Measurements from ENCODE around the gene CRMP1.

Gene CRMP1

GRCh38 chr4:5824635-5825034 lies 68.3 kb downstream of the CRMP1 start:
- Histone ChIP-seq H3K36me3 (peaks cover 5 to 75% (median 63%) of the 10 kb centered on the region in 11 experiments; a peak in 21 of 22 replicates), H4K20me1 (peaks cover 4 to 84% (median 35%) of the 10 kb centered on the region in 11 experiments; a peak in 18 of 22 replicates), H3K27me3 (peaks cover 0 to 13% (median 0%) of the 10 kb centered on the region in 11 experiments; a peak in 4 of 22 replicates), H3K9ac (no peak overlapping the region), H3K27ac (no peak overlapping the region), H3K4me2 (peak overlapping the region; percentile 15 to 97 (median 88); a peak in 19 of 22 replicates), H3K9me3 (replicated peaks in 1 of 11) (no peaks in the 10 kb centered on the region), H3K4me3 (no peak overlapping the region), H3K4me1 (peaks cover 44 to 82% (median 75%) of the 10 kb centered on the region in 10 experiments)
- no peak for TF ChIP-seq Cebpa-rat (IDR thresholded peaks at IDR 0.05)

DNA sequence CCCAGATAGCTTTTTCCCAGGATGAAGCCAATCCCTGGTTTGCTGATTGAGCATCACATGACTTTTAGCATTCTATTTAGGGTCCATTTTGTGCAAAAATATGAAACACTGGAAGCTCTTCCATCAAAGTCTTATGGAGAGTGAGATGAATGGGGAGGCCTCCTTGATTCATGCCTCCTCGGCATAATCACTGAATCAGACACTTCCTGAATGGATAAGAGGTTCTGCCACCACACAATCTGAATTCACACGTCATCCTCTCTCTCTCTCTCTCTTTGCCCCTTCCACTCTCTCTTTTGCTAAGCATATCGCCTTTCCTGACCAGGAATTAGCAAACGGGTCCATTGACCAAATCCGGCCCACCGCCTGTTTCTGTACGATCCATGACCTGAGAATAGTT lies 68.7 kb downstream of the CRMP1 start:
- Histone ChIP-seq H3K4me2 (peak overlapping the region; percentile 15 to 97 (median 67); a peak in 19 of 22 replicates), H3K4me3 (no peak overlapping the region), H3K9me3 (replicated peaks in 1 of 11) (no peaks in the 10 kb centered on the region), H3K27me3 (peaks cover 0 to 13% (median 0%) of the 10 kb centered on the region in 11 experiments; a peak in 3 of 22 replicates), H3K4me1 (peaks cover 44 to 78% (median 75%) of the 10 kb centered on the region in 10 experiments), H3K9ac (no peak overlapping the region), H3K36me3 (peaks cover 5 to 79% (median 66%) of the 10 kb centered on the region in 11 experiments; a peak in 21 of 22 replicates), H4K20me1 (peaks cover 4 to 84% (median 35%) of the 10 kb centered on the region in 11 experiments; a peak in 18 of 22 replicates), H3K27ac (no peak overlapping the region)
- TF ChIP-seq Cebpa-rat (IDR thresholded peaks at IDR 0.05) = no peak

DNA sequence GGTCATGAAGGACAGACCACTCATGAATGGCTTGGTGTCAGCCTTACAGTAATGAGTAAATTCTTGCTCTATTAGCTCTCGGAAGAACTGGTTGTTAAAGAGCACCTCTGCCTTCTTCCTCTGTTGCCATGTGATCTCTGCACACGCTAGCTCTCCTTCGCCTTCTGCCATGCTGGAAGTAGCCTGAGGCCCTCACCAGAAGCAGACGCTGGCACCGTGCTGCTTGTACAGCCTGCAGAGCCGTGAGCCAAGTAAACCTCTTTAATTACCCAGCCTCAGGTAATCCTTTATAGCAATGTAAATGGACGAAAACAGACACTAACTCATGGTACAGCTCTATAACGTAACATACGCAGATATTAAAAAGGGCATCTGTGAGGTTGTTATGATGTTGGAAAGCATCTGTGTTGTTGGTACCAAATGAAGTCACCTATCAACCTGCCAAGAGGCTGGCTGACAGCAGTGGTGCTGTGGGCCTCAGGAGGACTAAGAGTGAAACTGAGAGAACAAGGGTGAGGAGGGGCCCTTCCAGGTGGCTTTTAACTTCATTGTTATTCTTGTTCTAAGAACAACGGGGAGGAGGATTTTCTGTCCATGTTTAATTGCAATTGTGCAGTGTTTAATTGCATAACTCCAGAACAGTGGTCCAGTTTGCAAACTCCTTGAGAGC lies 69.2 kb downstream of the CRMP1 start:
- H3K4me2 ChIP-seq = peak overlapping the region; percentile 15 to 97 (median 67); a peak in 19 of 22 replicates
- H3K27ac ChIP-seq = peak overlapping the region in 1 of 11 experiments; percentile 18; a peak in 1 of 22 replicates
- peaks cover 44 to 72% (median 70%) of the 10 kb centered on the region in 10 experiments for H3K4me1 ChIP-seq
- H4K20me1 ChIP-seq = peaks cover 4 to 79% (median 35%) of the 10 kb centered on the region in 11 experiments; a peak in 18 of 22 replicates
- TF ChIP-seq Cebpa-rat (IDR thresholded peaks at IDR 0.05) = no peak
- H3K9me3 ChIP-seq (replicated peaks in 1 of 11) = no peaks in the 10 kb centered on the region
- peaks cover 0 to 9% (median 0%) of the 10 kb centered on the region in 11 experiments; a peak in 3 of 22 replicates for H3K27me3 ChIP-seq
- peak overlapping the region in 1 of 11 experiments; percentile 13; a peak in 1 of 22 replicates for H3K9ac ChIP-seq
- 0 out of 20 replicates have a peak overlapping the region, but pooled peaks of 1 of the 10 experiments have one; percentile 6 for H3K4me3 ChIP-seq
- H3K36me3 ChIP-seq = peaks cover 5 to 79% (median 66%) of the 10 kb centered on the region in 11 experiments; a peak in 21 of 22 replicates

GRCh38 chr4:5822619-5823018 lies 70.3 kb downstream of the CRMP1 start:
- H3K9me3 ChIP-seq (replicated peaks in 1 of 11) = no peaks in the 10 kb centered on the region

GRCh38 chr4:5821665-5822358 lies 71.1 kb downstream of the CRMP1 start:
- peaks cover 26 to 54% (median 52%) of the 10 kb centered on the region in 10 experiments for H3K4me1 ChIP-seq
- no peak overlapping the region for H3K4me3 ChIP-seq
- no peaks in the 10 kb centered on the region for H3K9me3 ChIP-seq (replicated peaks in 1 of 11)
- peak overlapping the region in 8 of 11 experiments; percentile 49 to 97 (median 88); a peak in 13 of 22 replicates for H3K4me2 ChIP-seq
- H3K9ac ChIP-seq = no peak overlapping the region
- H3K27me3 ChIP-seq = no peaks in the 10 kb centered on the region
- H3K27ac ChIP-seq = no peak overlapping the region
- peaks cover 2 to 66% (median 20%) of the 10 kb centered on the region in 11 experiments; a peak in 18 of 22 replicates for H4K20me1 ChIP-seq
- no peak for TF ChIP-seq Cebpa-rat (IDR thresholded peaks at IDR 0.05)
- H3K36me3 ChIP-seq = peaks cover 15 to 89% (median 77%) of the 10 kb centered on the region in 11 experiments

More at GRCh38 chr4:5822619-5823018, 70.3 kb downstream of the CRMP1 start:
- Histone ChIP-seq H3K36me3 (peaks cover 12 to 81% (median 68%) of the 10 kb centered on the region in 11 experiments), H3K4me3 (no peak overlapping the region), H3K27me3 (no peaks in the 10 kb centered on the region), H4K20me1 (peaks cover 4 to 68% (median 28%) of the 10 kb centered on the region in 11 experiments; a peak in 18 of 22 replicates), H3K27ac (peak overlapping the region in 3 of 11 experiments; percentile 8 to 44 (median 18); a peak in 4 of 22 replicates), H3K9ac (0 out of 22 replicates have a peak overlapping the region, but pooled peaks of 2 of the 11 experiments have one; percentile 0 to 13), H3K4me2 (peak overlapping the region in 9 of 11 experiments; percentile 44 to 97 (median 84); a peak in 18 of 22 replicates), H3K4me1 (peaks cover 34 to 62% (median 60%) of the 10 kb centered on the region in 10 experiments)
- TF ChIP-seq Cebpa-rat (IDR thresholded peaks at IDR 0.05) = no peak

DNA sequence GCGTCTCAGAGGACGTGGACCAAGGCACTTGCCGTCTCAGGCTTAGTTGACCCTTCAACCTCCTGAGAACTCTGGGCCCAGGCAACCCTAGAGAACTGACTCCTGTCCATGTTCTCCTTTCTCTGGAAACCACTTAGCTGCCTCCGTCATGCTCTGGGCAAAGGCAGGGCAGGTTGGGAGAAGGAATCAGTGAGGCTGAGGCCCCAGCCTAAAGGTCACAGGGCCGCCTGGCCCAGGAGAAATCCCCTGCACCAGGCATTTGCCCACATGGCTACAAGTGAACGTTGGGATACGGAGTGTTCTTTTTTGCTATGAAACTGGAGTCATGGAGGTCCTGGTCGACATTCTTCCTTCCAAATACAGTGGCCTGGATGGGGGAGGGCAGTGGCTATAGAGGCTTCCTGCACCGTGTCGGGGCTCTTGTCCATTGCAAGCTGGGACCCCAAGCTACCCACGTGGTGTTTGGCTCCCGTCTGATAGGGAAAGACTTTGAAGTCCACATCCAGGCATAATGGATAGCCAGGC lies 76.0 kb downstream of the CRMP1 start:
- TF ChIP-seq Cebpa-rat (IDR thresholded peaks at IDR 0.05) = no peak
- Histone ChIP-seq H3K27me3 (no peaks in the 10 kb centered on the region), H3K4me1 (peaks cover 0 to 9% (median 3%) of the 10 kb centered on the region in 10 experiments; a peak in 11 of 20 replicates), H4K20me1 (peaks cover 0 to 59% (median 8%) of the 10 kb centered on the region in 11 experiments; a peak in 12 of 22 replicates), H3K4me3 (no peak overlapping the region), H3K36me3 (peaks cover 15 to 86% (median 70%) of the 10 kb centered on the region in 11 experiments), H3K27ac (no peak overlapping the region), H3K9me3 (replicated peaks in 1 of 11) (no peaks in the 10 kb centered on the region), H3K9ac (no peak overlapping the region), H3K4me2 (no peak overlapping the region)

DNA sequence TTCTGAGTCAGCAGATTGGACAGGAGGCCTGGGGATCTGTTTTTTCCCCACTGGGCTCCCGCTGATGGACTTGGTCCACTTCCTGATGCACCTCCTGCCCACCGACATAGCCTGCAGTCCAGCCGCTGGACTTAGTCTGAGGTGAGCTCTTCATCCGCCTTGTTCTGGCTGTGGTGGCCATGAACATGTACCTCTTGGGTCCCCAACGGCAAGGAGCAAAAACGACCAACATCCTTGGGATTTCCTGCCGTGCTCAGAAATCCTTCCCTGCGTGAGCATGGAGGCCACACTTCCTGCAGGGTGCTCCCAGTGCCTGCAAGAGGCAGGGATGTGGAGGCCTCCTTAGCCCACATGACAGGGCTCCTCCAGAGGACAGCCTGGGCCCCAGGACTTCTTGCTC lies 76.8 kb downstream of the CRMP1 start:
- H3K9me3 ChIP-seq (replicated peaks in 1 of 11) = no peaks in the 10 kb centered on the region

DNA sequence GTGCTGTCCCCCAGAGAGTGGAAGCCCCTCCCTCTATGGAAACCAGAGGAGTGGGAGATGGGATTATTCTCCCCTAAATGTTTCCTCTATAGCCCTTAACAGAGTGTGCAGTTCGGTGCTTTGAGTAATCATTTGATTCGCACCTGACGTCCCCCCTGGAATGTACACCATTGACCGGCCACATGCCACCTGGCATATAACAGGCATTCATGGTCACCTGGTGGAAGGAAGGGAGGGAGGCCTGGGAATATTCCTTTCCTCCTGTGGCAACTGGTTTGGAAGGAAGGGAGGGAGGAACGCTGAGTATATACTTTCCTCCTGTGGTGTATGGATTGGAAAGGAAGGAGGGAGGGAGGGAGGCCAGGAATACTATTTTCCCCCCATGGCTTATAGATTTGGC lies 77.2 kb downstream of the CRMP1 start:
- H3K36me3 ChIP-seq = peaks cover 24 to 86% (median 70%) of the 10 kb centered on the region in 11 experiments
- H3K27ac ChIP-seq = no peak overlapping the region
- no peak overlapping the region for H3K4me2 ChIP-seq
- H3K9me3 ChIP-seq (replicated peaks in 1 of 11) = peaks cover 0 to 3% (median 0%) of the 10 kb centered on the region in 11 experiments; a peak in 1 of 22 replicates
- peaks cover 0 to 4% (median 0%) of the 10 kb centered on the region in 10 experiments; a peak in 4 of 20 replicates for H3K4me1 ChIP-seq
- TF ChIP-seq Cebpa-rat (IDR thresholded peaks at IDR 0.05) = no peak
- no peak overlapping the region for H3K4me3 ChIP-seq
- H3K27me3 ChIP-seq = no peaks in the 10 kb centered on the region
- peaks cover 0 to 58% (median 8%) of the 10 kb centered on the region in 11 experiments; a peak in 12 of 22 replicates for H4K20me1 ChIP-seq
- H3K9ac ChIP-seq = no peak overlapping the region

More for the DNA sequence above, 76.8 kb downstream of the CRMP1 start:
- H3K36me3 ChIP-seq = peaks cover 19 to 86% (median 70%) of the 10 kb centered on the region in 11 experiments
- TF ChIP-seq Cebpa-rat (IDR thresholded peaks at IDR 0.05) = no peak
- H3K27me3 ChIP-seq = no peaks in the 10 kb centered on the region
- H3K27ac ChIP-seq = no peak overlapping the region
- peaks cover 0 to 4% (median 0%) of the 10 kb centered on the region in 10 experiments; a peak in 4 of 20 replicates for H3K4me1 ChIP-seq
- no peak overlapping the region for H3K4me3 ChIP-seq
- no peak overlapping the region for H3K9ac ChIP-seq
- peaks cover 0 to 56% (median 8%) of the 10 kb centered on the region in 11 experiments; a peak in 12 of 22 replicates for H4K20me1 ChIP-seq
- H3K4me2 ChIP-seq = no peak overlapping the region

Data from BLaER1 treated with 17β-estradiol and CSF1 and Interleukin-3, amounts not matched to agents 10 nM and 100 nM (cell line).